CD4-positive, alpha-beta T cell (primary cell): ENCODE data around the gene EPHA5. TPM values are rescaled to one million over a fixed set of nuclear protein-coding genes. Genes with fewer than 3 reads are reported as not detected.

Experiments
- ATAC-seq: fragments of 200-7000 bp; cut with Tn5 transposase; one replicate; pipeline ENCODE4 v1.10.0; 2022; ENCODE audit warnings: mild to moderate bottlenecking; ENCODE audit not compliant: poor library complexity
- CTCF ChIA-PET: fragments of 350-600 bp; sonication (Branson Sonifier 250); formaldehyde crosslinking; loops from one replicate; lab custom pipeline; 2021; ENCODE audit warnings: antibody characterized with exemption, inconsistent platforms; lab: Charles Lee
- POLR2A ChIA-PET: fragments of 350-600 bp; sonication (Branson Sonifier 250); formaldehyde crosslinking; loops from one replicate; lab custom pipeline; 2021; ENCODE audit warnings: antibody characterized with exemption, inconsistent platforms; lab: Charles Lee
- DNase-seq, 14 experiments: peaks; one replicate each; pipeline ENCODE4 v3.0.0-alpha.2; 2013 to 2020; ENCODE audit warnings: mixed read lengths in 2 of 14
- H3K27ac ChIP-seq, 2 donors: one replicate each; pipeline versions ENCODE4 v1.5.1 to v1.7.0; 2013; ENCODE audit warnings: low read length in 2 of 2, low read depth in 1 of 2, mild to moderate bottlenecking in 1 of 2
- H3K27me3 ChIP-seq, 2 experiments: 1 replicate in 1 of 2; 2 replicates in 1 of 2; pipeline versions ENCODE4 v1.6.1 to v1.7.0; 2013; ENCODE audit warnings: low read length in 2 of 2, control low read depth in 1 of 2, mild to moderate bottlenecking in 1 of 2, moderate library complexity in 1 of 2; ENCODE audit not compliant: insufficient read depth in 2 of 2, control insufficient read depth in 1 of 2
- H3K36me3 ChIP-seq: one replicate; pipeline ENCODE4 v1.6.1; 2013; ENCODE audit warnings: low read length, control low read depth; ENCODE audit not compliant: insufficient read depth
- H3K4me1 ChIP-seq: one replicate; pipeline ENCODE4 v1.6.1; 2013; ENCODE audit warnings: low read length, control low read depth; ENCODE audit not compliant: insufficient read depth
- H3K4me3 ChIP-seq: one replicate; pipeline ENCODE4 v1.5.1; 2013; ENCODE audit warnings: mild to moderate bottlenecking, low read length, moderate library complexity
- H3K9me3 ChIP-seq, 2 experiments: 1 replicate in 1 of 2; 2 replicates in 1 of 2; pipeline versions ENCODE4 v1.6.1 to v1.7.0; 2013; ENCODE audit warnings: low read length in 2 of 2, mild to moderate bottlenecking in 2 of 2, control low read depth in 1 of 2, moderate library complexity in 1 of 2; ENCODE audit not compliant: control insufficient read depth in 1 of 2, insufficient read depth in 1 of 2
- H3K27ac Mint-ChIP-seq: one replicate; pipeline ENCODE4 v1.8.0; 2020; ENCODE audit warnings: mixed read lengths
- H3K27me3 Mint-ChIP-seq: one replicate; pipeline ENCODE4 v1.8.0; 2021; ENCODE audit warnings: mixed read lengths
- H3K36me3 Mint-ChIP-seq: one replicate; pipeline ENCODE4 v1.8.0; 2021; ENCODE audit warnings: low read depth, mixed read lengths
- H3K4me1 Mint-ChIP-seq: one replicate; pipeline ENCODE4 v1.8.0; 2021; ENCODE audit warnings: low read depth, mixed read lengths
- H3K4me3 Mint-ChIP-seq: one replicate; pipeline ENCODE4 v1.8.0; 2020; ENCODE audit warnings: mild to moderate bottlenecking, mixed read lengths
- H3K9me3 Mint-ChIP-seq: one replicate; pipeline ENCODE4 v1.8.0; 2020; ENCODE audit warnings: mixed read lengths
- CTCF ChIP-seq: fragments of 200-600 bp; IDR thresholded peaks from one replicate; pipeline ENCODE4 v1.8.0; 2022; ENCODE audit warnings: antibody characterized with exemption, mild to moderate bottlenecking
- intact Hi-C, 2 experiments: fragments of 100-400 bp; cut with DNase I in 1 of 2; cut with micrococcal nuclease in 1 of 2; formaldehyde crosslinking; loops; one replicate each; pipeline versions ENCODE4 v1.15.1 to v1.9.0; 2023 to 2025; cut with DNase I, micrococcal nuclease
- total RNA-seq, 174 experiments: library from RNA in 2 of 174; stranded (reverse) in 2 of 174; gene quantifications; one replicate each; pipeline ENCODE4 v1.2.3 and lab custom pipeline; 2021 to 2026

Gene EPHA5
- total RNA-seq, 2 experiments from 2014 or later: not detected

GRCh38 chr4:65665771-65666523 lies 4.3 kb downstream of the EPHA5 start:
- ChIA-PET CTCF (no interaction called here), POLR2A (no interaction called here)
- intact Hi-C loops: no loop called here

GRCh38 chr4:65661471-65661870 lies 8.8 kb downstream of the EPHA5 start:
- Histone ChIP-seq H3K36me3 (no peaks in the 10 kb centered on the region), H3K9me3 (no peaks in the 10 kb centered on the region), H3K27ac (no peak overlapping the region), H3K27me3 (no peaks in the 10 kb centered on the region), H3K4me1 (no peaks in the 10 kb centered on the region), H3K4me3 (no peak overlapping the region)
- Mint-ChIP-seq H3K36me3 (no peaks in the 10 kb centered on the region), H3K4me1 (no peaks in the 10 kb centered on the region), H3K27ac (no peak overlapping the region), H3K9me3 (peaks cover 3% of the 10 kb centered on the region), H3K4me3 (no peak overlapping the region), H3K27me3 (peaks cover 5% of the 10 kb centered on the region)
- TF ChIP-seq CTCF: no peak
- DNase-seq: no peak
- CTCF ChIA-PET: no interaction called here
- no peak for ATAC-seq
- intact Hi-C loops: no loop called here
- POLR2A ChIA-PET: no interaction called here

More at GRCh38 chr4:65665771-65666523, 4.3 kb downstream of the EPHA5 start:
- H3K9me3 Mint-ChIP-seq: no peaks in the 10 kb centered on the region
- no peak overlapping the region for H3K27ac Mint-ChIP-seq
- H3K4me1 Mint-ChIP-seq: peaks cover 8% of the 10 kb centered on the region
- Histone ChIP-seq H3K36me3 (no peaks in the 10 kb centered on the region), H3K4me1 (no peaks in the 10 kb centered on the region), H3K27me3 (peaks cover 19 to 42% of the 10 kb centered on the region in 2 experiments), H3K4me3 (no peak overlapping the region), H3K9me3 (peaks cover 6 to 29% of the 10 kb centered on the region in 2 experiments), H3K27ac (no peak overlapping the region)
- no peak for ATAC-seq
- no peak for DNase-seq
- H3K27me3 Mint-ChIP-seq: peaks cover 44% of the 10 kb centered on the region
- H3K4me3 Mint-ChIP-seq: no peak overlapping the region
- no peaks in the 10 kb centered on the region for H3K36me3 Mint-ChIP-seq
- TF ChIP-seq CTCF: no peak

GRCh38 chr4:65658117-65658516 lies 12.2 kb downstream of the EPHA5 start:
- POLR2A ChIA-PET: no interaction called here
- Histone ChIP-seq H3K9me3 (no peaks in the 10 kb centered on the region), H3K4me3 (no peak overlapping the region), H3K4me1 (no peaks in the 10 kb centered on the region), H3K36me3 (no peaks in the 10 kb centered on the region), H3K27ac (no peak overlapping the region), H3K27me3 (no peaks in the 10 kb centered on the region)
- TF ChIP-seq CTCF: no peak
- intact Hi-C loops: no loop called here
- H3K9me3 Mint-ChIP-seq: peaks cover 3% of the 10 kb centered on the region
- no peak for DNase-seq
- H3K27ac Mint-ChIP-seq: no peak overlapping the region
- H3K27me3 Mint-ChIP-seq: no peaks in the 10 kb centered on the region
- no peak for ATAC-seq
- CTCF ChIA-PET: interaction anchor here (1.1 kb wide), 1 partner anchor 14 kb away, joined by 5 read pairs; no protein-coding TSS in a partner anchor
- no peak overlapping the region for H3K4me3 Mint-ChIP-seq
- H3K36me3 Mint-ChIP-seq: no peaks in the 10 kb centered on the region
- H3K4me1 Mint-ChIP-seq: no peaks in the 10 kb centered on the region
